Trophoblast cell (in vitro differentiated cells and primary cell): ENCODE measurements around the gene HOXC9.

Source experiments
- DNase-seq, 2 donors: peaks; one replicate each; pipeline ENCODE4 v3.0.0-alpha.2; 2016
- H2AFZ ChIP-seq: 2 replicates; pipeline ENCODE4 v1.6.1; 2013; ENCODE audit warnings: low read length, moderate library complexity, mild to moderate bottlenecking; ENCODE audit not compliant: insufficient read depth, poor library complexity
- H2AK5ac ChIP-seq: 2 replicates; pipeline ENCODE4 v1.6.1; 2013; ENCODE audit warnings: mild to moderate bottlenecking, low read length
- H2BK120ac ChIP-seq: 2 replicates; pipeline ENCODE4 v1.6.1; 2013; ENCODE audit warnings: low read length, mild to moderate bottlenecking, moderate library complexity; ENCODE audit not compliant: insufficient read depth, poor library complexity
- H2BK12ac ChIP-seq: 2 replicates; pipeline ENCODE4 v1.6.1; 2013; ENCODE audit warnings: mild to moderate bottlenecking, low read length, moderate library complexity
- H2BK5ac ChIP-seq: 2 replicates; pipeline ENCODE4 v1.6.1; 2013; ENCODE audit warnings: low read length, low read depth, moderate library complexity, mild to moderate bottlenecking; ENCODE audit not compliant: poor library complexity
- H3K14ac ChIP-seq: 2 replicates; pipeline ENCODE4 v1.6.1; 2013; ENCODE audit warnings: mild to moderate bottlenecking, low read length
- H3K18ac ChIP-seq: 2 replicates; pipeline ENCODE4 v1.6.1; 2013; ENCODE audit warnings: mild to moderate bottlenecking, low read length
- H3K23ac ChIP-seq: 2 replicates; pipeline ENCODE4 v1.6.1; 2013; ENCODE audit warnings: low read length
- H3K27ac ChIP-seq: 2 replicates; pipeline ENCODE4 v1.5.1; 2013; ENCODE audit warnings: low read depth, mild to moderate bottlenecking, inconsistent platforms, low read length, moderate library complexity
- H3K27me3 ChIP-seq: 2 replicates; pipeline ENCODE4 v1.6.1; 2013; ENCODE audit warnings: inconsistent platforms, mild to moderate bottlenecking, low read length, moderate library complexity; ENCODE audit not compliant: insufficient read depth
- H3K36me3 ChIP-seq, 2 experiments: 1 replicate in 1 of 2; 2 replicates in 1 of 2; pipeline ENCODE4 v1.6.1; 2013; ENCODE audit warnings: low read length in 2 of 2, mild to moderate bottlenecking in 2 of 2, moderate library complexity in 1 of 2; ENCODE audit not compliant: insufficient read depth in 2 of 2, control insufficient read depth in 1 of 2
- H3K4ac ChIP-seq: 2 replicates; pipeline ENCODE4 v1.6.1; 2013; ENCODE audit warnings: low read depth, mild to moderate bottlenecking, low read length, moderate library complexity
- H3K4me1 ChIP-seq, 2 experiments: 1 replicate in 1 of 2; 2 replicates in 1 of 2; pipeline ENCODE4 v1.6.1; 2013; ENCODE audit warnings: low read length in 2 of 2, mild to moderate bottlenecking in 2 of 2, moderate library complexity in 1 of 2; ENCODE audit not compliant: insufficient read depth in 2 of 2, control insufficient read depth in 1 of 2
- H3K4me2 ChIP-seq: 2 replicates; pipeline ENCODE4 v1.6.1; 2013; ENCODE audit warnings: inconsistent platforms, mild to moderate bottlenecking, low read length, moderate library complexity
- H3K4me3 ChIP-seq: 2 replicates; pipeline ENCODE4 v1.5.1; 2013; ENCODE audit warnings: mild to moderate bottlenecking, low read depth, low read length, inconsistent platforms
- H3K79me1 ChIP-seq: one replicate; pipeline ENCODE4 v1.6.1; 2013; ENCODE audit warnings: low read length
- H3K79me2 ChIP-seq: 2 replicates; pipeline ENCODE4 v1.6.1; 2013; ENCODE audit warnings: low read length, mild to moderate bottlenecking; ENCODE audit not compliant: control insufficient read depth, insufficient read depth, poor library complexity
- H3K9ac ChIP-seq: 2 replicates; pipeline ENCODE4 v1.6.1; 2013; ENCODE audit warnings: mild to moderate bottlenecking, low read length
- H3K9me3 ChIP-seq: 2 replicates; pipeline ENCODE4 v1.6.1; 2013; ENCODE audit warnings: low read depth, mild to moderate bottlenecking, control low read depth, inconsistent platforms, low read length; ENCODE audit not compliant: insufficient read depth
- H4K12ac ChIP-seq: 2 replicates; pipeline ENCODE4 v1.6.1; 2013; ENCODE audit warnings: low read depth, mild to moderate bottlenecking, low read length, moderate library complexity
- H4K8ac ChIP-seq: 2 replicates; pipeline ENCODE4 v1.6.1; 2013; ENCODE audit warnings: low read depth, mild to moderate bottlenecking, low read length, moderate library complexity
- H4K91ac ChIP-seq: one replicate; pipeline ENCODE4 v1.6.1; 2013; ENCODE audit warnings: low read depth, mild to moderate bottlenecking, low read length, moderate library complexity
- WGBS: extraction: QIAGEN DNeasy Blood & Tissue Kit; methylation state at CpG from one replicate; pipeline ENCODE4 v1.1.7; 2013; ENCODE audit warnings: missing lambda C conversion rate; ENCODE audit not compliant: insufficient read length, insufficient coverage; ENCODE audit errors: extremely low coverage; 5-methylcytosine and 5-hydroxymethylcytosine counted together

HOXC9 gene

GRCh38 chr12:54014377-54015017 lies 14.5 kb downstream of the HOXC9 start:
- H4K8ac ChIP-seq = no peak overlapping the region
- H3K9ac ChIP-seq = no peak overlapping the region
- DNase-seq = no peak
- peaks cover 13% of the 10 kb centered on the region for H3K9me3 ChIP-seq
- WGBS = no CpG with 5 or more reads among the region's 36 CpGs
- no peak overlapping the region for H4K12ac ChIP-seq
- H3K36me3 ChIP-seq = no peaks in the 10 kb centered on the region
- no peak overlapping the region for H3K4me2 ChIP-seq
- no peaks in the 10 kb centered on the region for H3K79me2 ChIP-seq
- H3K27ac ChIP-seq = no peak overlapping the region
- H3K18ac ChIP-seq = no peak overlapping the region
- no peak overlapping the region for H3K14ac ChIP-seq
- H2BK120ac ChIP-seq = no peak overlapping the region
- no peak overlapping the region for H2AFZ ChIP-seq
- no peak overlapping the region for H3K4me3 ChIP-seq
- no peak overlapping the region for H2AK5ac ChIP-seq
- H3K79me1 ChIP-seq = no peaks in the 10 kb centered on the region
- H3K4ac ChIP-seq = no peak overlapping the region
- no peak overlapping the region for H2BK12ac ChIP-seq
- no peak overlapping the region for H4K91ac ChIP-seq
- H3K23ac ChIP-seq = no peak overlapping the region
- H3K27me3 ChIP-seq = peaks cover 84% of the 10 kb centered on the region
- peaks cover 4 to 7% of the 10 kb centered on the region in 2 experiments for H3K4me1 ChIP-seq
- no peak overlapping the region for H2BK5ac ChIP-seq

- H3K9ac ChIP-seq = no peak overlapping the region
- no peak overlapping the region for H3K27ac ChIP-seq
- no peak overlapping the region for H3K4ac ChIP-seq
- no peak overlapping the region for H3K14ac ChIP-seq
- no peak overlapping the region for H3K18ac ChIP-seq
- H3K4me3 ChIP-seq = no peak overlapping the region
- peaks cover 4 to 7% of the 10 kb centered on the region in 2 experiments for H3K4me1 ChIP-seq
- no peak for DNase-seq
- no peak overlapping the region for H2BK5ac ChIP-seq
- no CpG with 5 or more reads among the region's 23 CpGs for WGBS
- no peaks in the 10 kb centered on the region for H3K79me1 ChIP-seq
- no peak overlapping the region for H2AK5ac ChIP-seq
- no peak overlapping the region for H3K4me2 ChIP-seq
- H2BK12ac ChIP-seq = no peak overlapping the region
- H3K36me3 ChIP-seq = no peaks in the 10 kb centered on the region
- H4K91ac ChIP-seq = no peak overlapping the region
- H3K27me3 ChIP-seq = peaks cover 84% of the 10 kb centered on the region
- peaks cover 11% of the 10 kb centered on the region for H3K9me3 ChIP-seq
- no peak overlapping the region for H4K12ac ChIP-seq
- H2BK120ac ChIP-seq = no peak overlapping the region
- H2AFZ ChIP-seq = no peak overlapping the region
- H4K8ac ChIP-seq = no peak overlapping the region
- no peaks in the 10 kb centered on the region for H3K79me2 ChIP-seq
- no peak overlapping the region for H3K23ac ChIP-seq
Observed at GRCh38 chr12:54015018-54015931, 15.3 kb downstream of the HOXC9 start.

- no peak overlapping the region for H2BK12ac ChIP-seq
- H3K4me2 ChIP-seq = no peak overlapping the region
- H3K4me3 ChIP-seq = no peak overlapping the region
- no peak overlapping the region for H3K9ac ChIP-seq
- H3K4ac ChIP-seq = no peak overlapping the region
- H4K8ac ChIP-seq = no peak overlapping the region
- no peak overlapping the region for H3K27ac ChIP-seq
- no peak overlapping the region for H4K12ac ChIP-seq
- H3K27me3 ChIP-seq = peaks cover 86% of the 10 kb centered on the region
- no peaks in the 10 kb centered on the region for H3K36me3 ChIP-seq
- H3K4me1 ChIP-seq = peaks cover 4 to 7% of the 10 kb centered on the region in 2 experiments
- H3K9me3 ChIP-seq = peaks cover 11% of the 10 kb centered on the region
- H2BK120ac ChIP-seq = no peak overlapping the region
- no peak overlapping the region for H2BK5ac ChIP-seq
- no peaks in the 10 kb centered on the region for H3K79me1 ChIP-seq
- no peak overlapping the region for H3K18ac ChIP-seq
- no CpG with 5 or more reads among the region's 3 CpGs for WGBS
- no peak overlapping the region for H2AK5ac ChIP-seq
- H4K91ac ChIP-seq = no peak overlapping the region
- no peak overlapping the region for H3K14ac ChIP-seq
- no peak overlapping the region for H3K23ac ChIP-seq
- no peaks in the 10 kb centered on the region for H3K79me2 ChIP-seq
- no peak for DNase-seq
- no peak overlapping the region for H2AFZ ChIP-seq
Observed at GRCh38 chr12:54016051-54016450, 16.1 kb downstream of the HOXC9 start.

DNA sequence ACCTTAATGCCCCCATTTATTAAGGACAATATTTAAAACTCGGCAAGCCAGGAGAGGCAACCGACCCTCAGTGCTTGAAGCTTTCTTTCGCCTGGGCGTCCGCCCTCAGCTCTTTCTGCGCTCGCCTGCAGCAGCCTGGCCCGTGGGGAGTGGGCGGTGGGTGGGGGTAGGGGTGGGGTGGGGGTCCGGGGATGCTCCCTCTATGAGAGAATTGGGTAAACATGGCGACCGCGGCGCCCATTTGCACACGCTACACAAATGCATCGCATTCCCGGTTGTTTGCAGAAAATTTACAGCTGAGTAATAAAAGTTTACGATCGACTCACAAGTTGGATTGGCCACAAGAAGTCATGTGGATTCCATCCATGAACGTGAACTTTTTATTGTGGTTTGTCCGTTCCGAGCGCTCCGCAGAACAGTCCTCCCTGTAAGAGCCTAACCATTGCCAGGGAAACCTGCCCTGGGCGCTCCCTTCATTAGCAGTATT lies 16.6 kb downstream of the HOXC9 start:
- Histone ChIP-seq H2BK5ac (no peak overlapping the region), H3K4me2 (no peak overlapping the region), H4K8ac (no peak overlapping the region), H3K27me3 (peaks cover 87% of the 10 kb centered on the region), H3K9ac (no peak overlapping the region), H2AK5ac (no peak overlapping the region), H3K79me2 (no peaks in the 10 kb centered on the region), H2BK120ac (no peak overlapping the region), H3K9me3 (peaks cover 11% of the 10 kb centered on the region), H3K4me3 (no peak overlapping the region), H3K27ac (no peak overlapping the region), H3K36me3 (no peaks in the 10 kb centered on the region), H4K12ac (no peak overlapping the region), H3K4me1 (peaks cover 4 to 7% of the 10 kb centered on the region in 2 experiments), H3K79me1 (no peaks in the 10 kb centered on the region), H2AFZ (no peak overlapping the region), H2BK12ac (no peak overlapping the region), H3K14ac (no peak overlapping the region), H3K23ac (no peak overlapping the region), H3K4ac (no peak overlapping the region), H3K18ac (no peak overlapping the region), H4K91ac (no peak overlapping the region)
- peak in 1 of 2 donors; percentile 25 for DNase-seq
- no CpG with 5 or more reads among the region's 25 CpGs for WGBS
